Stimulated activated naive CD4-positive, alpha-beta T cell (primary cell): ENCODE data around the gene SMC5.
"Not testable (repeated sequence)": the region's sequence is repeated elsewhere in the genome, so short reads cannot be mapped to it uniquely, and the experiment has no call there.

Experiments
- DNase-seq, 6 experiments: peaks; one replicate each; lab custom pipeline; 2025; lab: John Stamatoyannopoulos, UW

SMC5 gene

DNA sequence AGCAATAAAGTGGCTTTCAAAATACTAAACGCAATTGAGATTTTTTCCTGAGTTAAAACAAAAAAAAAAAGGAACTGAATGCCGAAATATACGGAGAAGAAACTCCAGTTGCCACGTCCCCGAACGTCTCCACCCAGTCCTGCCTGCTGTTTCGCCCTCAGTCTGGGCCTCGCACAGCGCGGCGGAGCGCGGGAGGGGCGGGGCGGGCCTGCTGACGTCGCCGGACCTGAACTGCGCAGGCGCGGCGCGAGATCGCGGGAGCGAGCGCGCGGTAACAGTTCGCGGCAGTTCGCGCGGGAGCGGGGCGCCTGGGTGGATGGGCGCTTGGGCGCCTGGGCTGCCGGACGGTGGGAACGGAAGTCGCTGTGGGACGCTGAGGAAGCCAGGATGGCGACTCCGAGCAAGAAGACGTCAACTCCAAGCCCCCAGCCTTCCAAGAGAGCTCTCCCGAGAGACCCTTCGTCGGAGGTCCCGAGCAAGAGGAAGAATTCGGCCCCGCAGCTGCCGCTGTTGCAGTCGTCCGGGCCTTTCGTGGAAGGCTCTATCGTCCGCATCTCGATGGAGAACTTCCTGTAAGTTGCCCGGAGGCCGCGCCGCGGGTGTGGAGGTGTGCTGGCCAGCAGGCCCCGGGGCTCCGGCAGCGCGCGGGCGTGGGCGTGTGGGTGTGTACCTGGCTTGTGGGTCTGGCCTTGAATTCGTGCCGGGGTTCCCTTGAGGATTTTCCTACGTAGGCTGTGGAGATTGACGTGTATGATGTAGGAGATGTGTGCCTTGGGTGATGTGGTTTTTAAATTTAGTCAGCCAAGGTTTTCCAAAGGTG lies at the start of gene SMC5:
SMC5 (plus strand) TSS at position 287 of the 820 bp plus-strand sequence; CDS start at position 388, 101 bp downstream.
- peak; percentile 82 to 94 (median 86) for DNase-seq

- DNase-seq, result no peak
These were observed 41.7 kb upstream of the SMC5 start for GRCh38 chr9:70217029-70217428.

- DNase-seq, result no peak
These were observed 40.0 kb upstream of the SMC5 start for GRCh38 chr9:70218767-70219166.

DNA sequence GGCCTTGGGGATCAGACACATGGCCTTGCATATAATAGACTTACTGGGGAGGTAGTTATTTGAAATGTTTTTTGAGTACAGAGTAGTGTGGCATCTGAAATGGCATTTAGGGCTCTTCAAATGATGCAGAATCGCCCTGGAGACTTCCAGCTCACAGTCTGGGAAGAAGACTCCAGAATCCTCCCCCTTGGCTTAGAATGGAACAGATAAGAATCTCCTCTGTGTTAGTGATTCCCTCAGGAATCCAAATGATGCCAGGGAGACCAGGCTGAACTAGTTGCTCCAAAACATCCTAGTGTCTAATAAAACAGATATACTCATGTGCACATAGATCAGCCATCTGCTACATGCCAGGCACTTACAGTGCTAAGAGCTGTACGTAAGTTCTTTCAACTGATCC lies 38.6 kb upstream of the SMC5 start:
- no peak for DNase-seq

DNA sequence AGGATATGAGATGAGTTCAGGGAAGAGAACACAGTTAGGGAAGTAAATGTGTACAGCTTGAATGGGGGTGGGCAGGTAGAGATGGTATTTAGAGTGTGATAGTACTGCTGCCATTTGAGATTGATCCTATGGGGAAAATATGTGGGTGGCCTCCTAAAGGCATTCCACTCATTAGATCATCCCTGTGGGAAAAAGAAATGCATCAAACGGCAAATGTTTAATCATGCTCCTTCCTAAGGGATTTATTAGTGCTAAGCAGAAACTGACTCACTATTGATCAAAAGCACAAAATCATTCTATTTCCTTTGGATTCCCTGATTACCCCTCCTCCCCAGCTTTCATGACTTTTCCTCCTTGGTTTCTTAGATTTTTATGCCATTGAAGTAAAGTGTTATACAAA lies 36.4 kb upstream of the SMC5 start:
- DNase-seq, result no peak

GRCh38 chr9:70228118-70228517 lies 30.7 kb upstream of the SMC5 start:
- DNase-seq, result no peak

DNA sequence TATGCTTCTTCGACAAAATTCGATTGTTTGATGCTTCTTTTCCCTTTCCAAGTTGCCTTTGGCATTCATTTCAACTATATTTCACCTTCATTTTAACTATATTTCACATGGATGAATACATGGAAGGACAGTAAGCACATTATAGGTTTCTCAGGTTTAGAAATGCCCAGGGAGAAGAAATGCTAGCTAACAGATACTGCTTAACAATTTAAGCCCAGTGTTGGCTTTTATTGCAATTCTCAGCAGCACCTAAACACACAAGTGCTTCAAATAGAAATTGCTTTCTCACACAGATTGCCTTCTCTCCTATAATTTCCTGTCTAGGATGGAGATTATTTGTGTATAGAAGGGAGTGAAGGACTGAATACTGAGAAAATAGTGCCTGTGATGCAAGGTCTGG lies 30.2 kb upstream of the SMC5 start:
- no peak for DNase-seq

DNA sequence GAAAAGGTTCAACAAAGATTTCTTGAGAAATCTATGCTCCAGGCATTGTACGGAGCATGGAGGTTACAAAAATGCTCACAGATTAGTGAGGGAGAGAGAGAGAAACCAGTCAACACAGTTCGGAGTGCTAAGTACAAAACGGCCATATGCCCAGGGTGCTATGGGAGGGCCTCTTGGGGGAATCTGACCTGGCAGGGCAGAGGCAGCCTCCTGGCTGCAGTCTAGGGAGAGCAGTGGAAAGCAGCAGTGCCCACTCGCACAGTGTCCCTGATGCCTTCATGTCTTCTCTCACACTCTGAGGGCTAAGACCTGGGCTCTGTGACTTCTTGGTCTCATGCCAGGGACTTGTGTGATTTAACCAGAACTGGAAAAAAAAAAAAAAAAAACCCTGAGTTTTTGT lies 29.8 kb upstream of the SMC5 start:
- DNase-seq, result no peak

GRCh38 chr9:70229579-70229978 lies 29.2 kb upstream of the SMC5 start:
- DNase-seq, result no peak

GRCh38 chr9:70232476-70232875 lies 26.3 kb upstream of the SMC5 start:
- no peak for DNase-seq

DNA sequence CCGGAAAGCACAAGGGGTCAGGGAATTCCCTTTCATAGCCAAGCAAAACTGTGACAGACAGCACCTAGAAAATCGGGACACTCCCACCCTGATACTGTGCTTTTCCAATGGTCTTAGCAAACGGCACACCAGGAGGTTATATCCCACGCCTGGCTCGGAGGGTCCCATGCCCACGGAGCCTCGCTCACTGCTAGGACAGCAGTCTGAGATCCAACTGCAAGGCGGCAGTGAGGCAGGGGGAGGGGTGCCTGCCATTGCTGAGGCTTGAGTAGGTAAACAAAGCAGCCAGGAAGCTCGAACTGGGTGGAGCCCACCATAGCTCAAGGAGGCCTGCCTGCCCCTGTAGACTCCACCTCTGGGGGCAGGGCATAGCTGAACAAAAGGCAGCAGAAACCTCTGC lies 24.6 kb upstream of the SMC5 start:
- DNase-seq, result not testable (repeated sequence)

DNA sequence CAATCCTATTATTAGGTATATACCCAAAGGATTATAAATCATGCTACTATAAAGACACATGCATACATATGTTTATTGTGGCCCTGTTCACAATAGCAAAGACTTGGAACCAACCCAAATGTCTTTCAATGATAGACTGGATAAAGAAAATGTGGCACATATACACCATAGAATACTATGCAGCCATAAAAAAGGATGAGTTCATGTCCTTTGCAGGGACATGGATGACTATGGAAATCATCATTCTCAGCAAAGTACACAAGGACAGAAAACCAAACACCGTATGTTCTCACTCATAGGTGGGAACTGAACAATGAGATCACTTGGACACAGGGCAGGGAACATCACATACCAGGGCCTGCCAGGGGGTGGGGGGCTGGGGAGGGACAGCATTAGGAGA lies 12.8 kb upstream of the SMC5 start:
- not testable (repeated sequence) for DNase-seq

DNA sequence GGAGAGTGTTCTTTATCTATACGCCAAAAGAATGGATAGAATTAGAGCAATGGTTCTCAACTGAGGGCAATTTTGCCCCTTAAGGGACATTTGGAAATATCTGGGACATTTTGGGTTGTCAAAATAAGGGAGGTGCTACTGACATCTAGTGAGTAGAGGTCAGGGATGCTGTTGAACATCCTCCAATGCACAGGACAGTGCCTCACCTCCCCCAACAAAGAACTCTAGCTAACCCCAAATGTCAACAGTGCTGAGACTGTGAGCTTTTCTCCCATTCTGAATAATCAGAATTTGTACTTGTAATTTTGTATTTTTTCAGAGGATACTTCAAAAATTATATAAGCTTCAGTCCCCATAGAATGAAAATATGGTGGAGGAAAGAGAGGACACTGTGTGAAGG lies 8.6 kb upstream of the SMC5 start:
- DNase-seq, result no peak

GRCh38 chr9:70255486-70255885 lies 3.3 kb upstream of the SMC5 start:
- no peak for DNase-seq

GRCh38 chr9:70256123-70256551 lies 2.6 kb upstream of the SMC5 start:
- no peak for DNase-seq

DNA sequence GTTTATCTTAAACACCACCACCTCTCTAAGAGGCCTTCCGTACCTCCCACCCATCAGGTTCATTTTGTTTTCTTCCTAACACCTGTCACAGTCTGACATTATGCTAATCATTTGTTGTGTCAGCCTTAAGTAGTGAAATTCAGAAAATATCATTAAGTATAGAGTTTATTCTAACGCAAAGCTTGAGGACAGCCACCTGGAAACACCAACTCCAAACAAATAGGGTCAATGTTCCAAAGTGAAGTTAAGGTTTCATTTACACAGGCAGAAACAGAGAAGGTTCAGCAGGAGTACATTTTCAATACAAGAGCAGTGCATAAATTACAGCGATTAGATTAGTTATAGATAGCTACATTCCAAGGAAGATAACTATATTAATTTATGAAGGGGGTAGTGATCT lies 1.3 kb upstream of the SMC5 start:
- DNase-seq, result peak in 1 of 6 experiments; percentile 12

DNA sequence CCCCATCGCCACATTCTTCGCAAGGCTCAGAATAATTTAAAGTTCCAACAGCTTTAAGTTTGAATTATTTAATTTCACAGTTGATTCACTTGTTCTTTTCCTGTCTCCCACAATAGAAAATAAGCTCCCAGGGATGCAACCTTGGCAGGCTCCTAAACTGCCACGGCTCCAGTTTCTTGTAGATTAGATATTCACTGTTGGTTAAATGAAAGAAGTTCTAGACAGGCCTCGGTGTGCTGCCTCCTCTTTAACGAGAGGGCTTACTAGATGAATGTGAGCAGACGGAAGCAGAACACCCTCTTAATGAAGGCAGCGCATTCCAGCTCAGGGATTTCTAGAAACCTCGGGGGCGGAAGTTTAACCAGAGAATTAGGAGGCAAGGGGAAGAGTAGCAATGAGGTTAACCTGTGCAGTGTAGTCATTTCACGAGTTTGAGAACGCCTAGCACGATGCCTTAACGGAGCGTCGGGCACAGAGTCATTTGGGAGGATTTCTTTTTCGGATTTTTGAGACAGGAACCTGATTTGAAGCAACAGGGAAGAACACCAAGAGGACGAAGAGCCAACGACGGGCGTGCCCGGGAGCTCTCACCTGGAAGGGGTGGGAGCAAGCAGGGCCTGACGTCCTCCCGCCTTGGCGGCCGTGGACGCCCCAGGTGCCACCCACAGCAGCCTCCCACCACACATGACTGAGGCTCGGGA lies 637 bp upstream of the SMC5 start:
- peak; percentile 61 to 82 (median 66) for DNase-seq

DNA sequence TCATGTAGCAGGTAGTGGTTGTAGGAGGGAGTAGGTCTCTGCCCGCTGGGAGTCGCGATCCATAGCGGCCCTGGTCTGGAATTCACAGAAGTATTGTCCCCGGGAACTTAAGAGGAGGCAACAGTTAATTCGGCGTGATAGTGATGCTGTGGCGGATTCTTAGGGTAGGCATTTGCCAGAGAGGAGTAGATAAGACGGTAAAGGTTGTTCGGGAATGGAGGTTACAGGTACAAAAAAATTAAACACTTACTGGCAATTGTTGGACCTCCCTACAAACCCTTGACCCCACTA lies 679 bp downstream of the SMC5 start:
- DNase-seq, result no peak

DNA sequence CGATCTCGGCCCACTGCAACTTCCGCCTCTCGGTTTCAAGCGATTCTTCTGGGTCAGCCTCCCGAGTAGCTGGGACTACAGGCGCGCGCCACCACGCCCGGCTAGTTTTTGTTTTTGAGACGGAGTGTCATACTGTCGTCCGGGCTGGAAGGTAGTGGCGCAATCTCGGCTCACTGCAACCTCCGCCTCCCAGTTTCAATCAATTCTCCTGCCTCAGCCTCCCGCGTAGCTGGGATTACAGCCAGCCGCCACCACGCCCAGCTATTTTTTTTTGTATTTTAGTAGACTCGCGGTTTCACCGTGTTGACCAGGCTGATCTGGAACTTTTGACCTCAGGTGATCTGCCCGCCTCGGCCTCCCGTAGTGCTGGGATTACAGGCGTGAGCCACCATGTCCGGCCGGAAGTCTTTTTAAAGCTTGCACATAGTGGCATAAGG lies 1.2 kb downstream of the SMC5 start:
- DNase-seq, result no peak

- no peak for DNase-seq
These were observed 1.8 kb downstream of the SMC5 start for GRCh38 chr9:70260606-70261005.

DNA sequence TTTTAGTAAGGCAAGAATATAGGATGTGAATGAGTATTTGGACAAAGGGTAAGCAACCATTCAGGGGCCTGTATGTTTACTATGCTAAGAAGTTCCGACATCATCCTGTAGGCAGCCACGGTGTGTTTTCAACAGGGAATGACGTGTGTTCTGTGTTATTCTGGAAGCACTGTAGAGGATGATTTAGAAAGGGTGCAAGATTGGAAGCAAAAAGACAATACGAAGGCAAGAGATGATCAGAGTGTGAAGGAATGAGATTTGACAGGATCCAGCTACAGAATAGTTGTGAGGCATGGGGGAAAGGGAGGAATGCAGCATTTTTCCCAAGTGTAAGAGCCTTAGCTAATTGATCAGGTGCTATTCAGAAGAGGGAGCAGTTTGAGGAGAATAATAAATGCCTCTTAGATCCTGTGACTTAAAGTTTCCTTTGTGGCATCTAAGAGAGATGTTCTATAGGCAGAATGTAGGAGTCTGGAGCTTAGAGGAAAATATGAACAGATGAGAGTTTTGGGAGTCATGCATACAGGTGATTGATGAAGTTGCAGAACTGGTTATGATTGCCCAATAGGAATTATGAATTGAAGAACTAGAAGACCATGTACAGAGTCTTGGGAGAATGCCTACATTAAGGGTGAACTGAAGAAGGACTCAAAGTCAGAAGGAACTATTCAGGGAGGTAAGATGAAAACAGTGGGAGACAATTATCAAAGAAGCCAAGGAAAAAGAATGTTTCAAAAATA lies 2.5 kb downstream of the SMC5 start:
- DNase-seq, result no peak

DNA sequence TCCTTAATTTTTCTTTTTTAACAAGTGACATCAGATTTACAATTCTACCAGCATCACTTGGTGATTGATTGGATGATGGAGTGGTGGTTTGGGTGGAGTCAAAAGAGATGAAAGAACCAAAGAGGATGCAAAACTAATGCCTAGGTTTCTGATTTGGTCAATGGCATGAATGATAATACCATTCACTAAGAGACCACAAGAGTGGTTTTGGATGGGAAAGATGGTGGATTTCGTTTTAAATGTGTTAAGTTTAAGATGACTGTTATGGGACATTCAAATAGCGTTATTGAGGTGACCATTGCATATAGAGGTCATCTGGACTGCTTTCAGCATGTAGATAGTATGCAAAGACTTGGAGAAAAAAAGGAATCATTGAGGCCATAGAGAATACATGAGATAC lies 3.6 kb downstream of the SMC5 start:
- DNase-seq, result no peak

GRCh38 chr9:70262948-70263347 lies 4.2 kb downstream of the SMC5 start:
- no peak for DNase-seq
